ENCODE results near the gene A1BG. TPM values are rescaled to one million over a fixed set of nuclear protein-coding genes. Genes with fewer than 3 reads are reported as not detected.
A peak's percentile ranks its signal among the peaks of the same experiment; 100 is the strongest.

The A1BG gene
- polyA plus RNA-seq, 3 donors = 30.2 to 54.5 (median 35.3) TPM

DNA sequence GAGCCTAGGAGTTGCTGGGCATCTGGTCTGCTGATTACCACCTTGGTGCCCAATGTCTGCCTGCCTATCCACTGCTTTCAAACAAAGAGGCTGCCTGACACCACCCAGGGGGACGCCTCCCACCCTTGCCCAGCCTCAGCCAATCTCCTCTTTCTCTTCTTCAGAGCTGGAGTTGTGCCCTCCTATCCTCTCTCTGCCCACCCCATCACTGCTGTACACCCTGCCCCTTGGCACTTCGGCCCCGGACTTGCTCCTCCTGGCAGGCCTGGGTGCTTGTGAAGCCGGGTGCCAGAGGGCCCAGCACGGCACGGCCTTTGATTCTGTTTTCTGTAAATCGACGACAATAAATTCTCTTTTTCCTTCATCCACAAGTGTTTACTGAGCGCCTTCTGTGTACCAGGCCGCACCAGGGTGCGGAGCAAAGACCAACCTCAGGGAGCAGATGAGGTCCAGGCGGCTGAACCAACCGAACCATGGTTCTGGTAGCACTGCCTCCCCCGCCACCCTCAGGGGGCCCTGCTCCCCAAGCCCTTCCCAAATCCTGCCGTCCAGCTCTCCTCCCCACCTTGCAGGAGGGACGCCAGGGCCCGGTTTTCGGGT lies 47.1 kb upstream of the A1BG start:
- DNase-seq = no peak
- H3K27ac ChIP-seq (ENCODE audit: low read depth in 1 of 2, low read length in 2 of 2) = no peak overlapping the region
- H3K36me3 ChIP-seq (replicated peaks in 1 of 2; ENCODE audit: control insufficient read depth in 1 of 2, insufficient read depth in 2 of 2, low read length in 2 of 2) = no peaks in the 10 kb centered on the region
- intact Hi-C loops (cut with micrococcal nuclease) = loop anchor here in 1 of 2 donors (2.0 kb wide), 1 partner anchor 40 kb away; the partner anchor contains the start of gene ZNF132
- H2AFZ ChIP-seq (ENCODE audit: insufficient read depth, low read depth, low read length, poor library complexity, severe bottlenecking) = peak overlapping the region; percentile 52
- Mint-ChIP-seq H3K27me3 (ENCODE audit: low read depth in 3 of 3) (peaks cover 24 to 32% (median 32%) of the 10 kb centered on the region in 3 donors), H3K4me1 (peaks cover 15% of the 10 kb centered on the region), H3K4me3 (peak overlapping the region; percentile 66 to 76), H3K27ac (peak overlapping the region in 3 of 7 donors; percentile 66 to 78 (median 66)), H3K36me3 (peaks cover 0 to 2% of the 10 kb centered on the region in 2 donors), H3K9me3 (peaks cover 0 to 11% (median 0%) of the 10 kb centered on the region in 7 donors)
- peak overlapping the region in 2 of 3 experiments; percentile 35 to 72 for H3K4me3 ChIP-seq (replicated peaks in 1 of 3; ENCODE audit: low read depth in 2 of 3, low read length in 3 of 3)
- H3K27me3 ChIP-seq (ENCODE audit: control insufficient read depth in 2 of 2, insufficient read depth in 2 of 2, low read length in 2 of 2) = peaks cover 5 to 25% of the 10 kb centered on the region in 2 donors
- no peak overlapping the region for H3K9ac ChIP-seq (ENCODE audit: insufficient read depth, low read length, poor library complexity, severe bottlenecking)
- H3K9me3 ChIP-seq (replicated peaks in 1 of 2; ENCODE audit: control insufficient read depth in 1 of 2, insufficient read depth in 1 of 2, low read length in 2 of 2) = no peaks in the 10 kb centered on the region
- TF ChIP-seq, protein P1, sequence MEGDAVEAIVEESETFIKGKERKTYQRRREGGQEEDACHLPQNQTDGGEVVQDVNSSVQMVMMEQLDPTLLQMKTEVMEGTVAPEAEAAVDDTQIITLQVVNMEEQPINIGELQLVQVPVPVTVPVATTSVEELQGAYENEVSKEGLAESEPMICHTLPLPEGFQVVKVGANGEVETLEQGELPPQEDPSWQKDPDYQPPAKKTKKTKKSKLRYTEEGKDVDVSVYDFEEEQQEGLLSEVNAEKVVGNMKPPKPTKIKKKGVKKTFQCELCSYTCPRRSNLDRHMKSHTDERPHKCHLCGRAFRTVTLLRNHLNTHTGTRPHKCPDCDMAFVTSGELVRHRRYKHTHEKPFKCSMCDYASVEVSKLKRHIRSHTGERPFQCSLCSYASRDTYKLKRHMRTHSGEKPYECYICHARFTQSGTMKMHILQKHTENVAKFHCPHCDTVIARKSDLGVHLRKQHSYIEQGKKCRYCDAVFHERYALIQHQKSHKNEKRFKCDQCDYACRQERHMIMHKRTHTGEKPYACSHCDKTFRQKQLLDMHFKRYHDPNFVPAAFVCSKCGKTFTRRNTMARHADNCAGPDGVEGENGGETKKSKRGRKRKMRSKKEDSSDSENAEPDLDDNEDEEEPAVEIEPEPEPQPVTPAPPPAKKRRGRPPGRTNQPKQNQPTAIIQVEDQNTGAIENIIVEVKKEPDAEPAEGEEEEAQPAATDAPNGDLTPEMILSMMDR (IDR thresholded peaks at IDR 0.05) = no peak
- H3K4me1 ChIP-seq (ENCODE audit: control insufficient read depth in 1 of 2, insufficient read depth in 2 of 2, low read length in 2 of 2) = peaks cover 14 to 18% of the 10 kb centered on the region in 2 donors
- no peaks in the 10 kb centered on the region for H3K79me2 ChIP-seq (ENCODE audit: insufficient read depth, low read length)
- H3K4me2 ChIP-seq (replicated peaks; ENCODE audit: extremely low read depth, low read length, poor library complexity, severe bottlenecking) = peak overlapping the region; percentile 69
- WGBS (ENCODE audit: insufficient coverage) = 68% methylated on average over 16 of the region's 18 CpGs
- no peaks in the 10 kb centered on the region for H4K20me1 ChIP-seq (ENCODE audit: insufficient read depth, low read length)

DNA sequence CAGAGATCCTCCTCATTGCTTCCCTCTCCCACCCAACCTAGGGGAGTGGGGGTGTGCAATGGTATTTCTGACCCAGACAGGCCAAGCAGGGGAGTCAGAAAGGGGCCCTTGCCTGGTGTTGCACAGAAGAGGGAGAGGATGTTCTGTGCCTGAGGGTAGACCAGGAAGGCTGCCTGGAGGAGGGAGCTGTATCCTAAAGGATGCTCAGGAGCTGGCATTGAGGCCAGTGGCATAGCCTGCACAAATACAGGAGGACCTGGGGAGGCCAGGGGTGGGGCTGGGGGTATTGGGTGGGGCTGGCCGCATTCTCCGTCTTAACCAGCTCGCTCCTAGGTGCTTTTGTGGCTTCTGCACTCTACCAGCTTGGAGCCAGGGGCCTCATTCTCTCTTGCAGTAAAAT lies 46.6 kb upstream of the A1BG start:
- H3K36me3 ChIP-seq (replicated peaks in 1 of 2; ENCODE audit: control insufficient read depth in 1 of 2, insufficient read depth in 2 of 2, low read length in 2 of 2) = peaks cover 3 to 4% of the 10 kb centered on the region in 2 donors
- H3K27me3 ChIP-seq (ENCODE audit: control insufficient read depth in 2 of 2, insufficient read depth in 2 of 2, low read length in 2 of 2) = peaks cover 5 to 30% of the 10 kb centered on the region in 2 donors
- H2AFZ ChIP-seq (ENCODE audit: insufficient read depth, low read depth, low read length, poor library complexity, severe bottlenecking) = peak overlapping the region; percentile 52
- no peak overlapping the region for H3K27ac Mint-ChIP-seq
- TF ChIP-seq, protein P1 (IDR thresholded peaks at IDR 0.05) = no peak
- no peak for DNase-seq
- H3K27ac ChIP-seq (ENCODE audit: low read depth in 1 of 2, low read length in 2 of 2) = no peak overlapping the region
- peaks cover 0 to 11% (median 0%) of the 10 kb centered on the region in 7 donors for H3K9me3 Mint-ChIP-seq
- no peaks in the 10 kb centered on the region for H3K9me3 ChIP-seq (replicated peaks in 1 of 2; ENCODE audit: control insufficient read depth in 1 of 2, insufficient read depth in 1 of 2, low read length in 2 of 2)
- peaks cover 4 to 6% of the 10 kb centered on the region in 2 donors for H3K36me3 Mint-ChIP-seq
- H3K9ac ChIP-seq (ENCODE audit: insufficient read depth, low read length, poor library complexity, severe bottlenecking) = no peak overlapping the region
- peaks cover 14 to 18% of the 10 kb centered on the region in 2 donors for H3K4me1 ChIP-seq (ENCODE audit: control insufficient read depth in 1 of 2, insufficient read depth in 2 of 2, low read length in 2 of 2)
- H3K4me3 Mint-ChIP-seq = no peak overlapping the region
- peaks cover 26 to 37% (median 37%) of the 10 kb centered on the region in 3 donors for H3K27me3 Mint-ChIP-seq (ENCODE audit: low read depth in 3 of 3)
- intact Hi-C loops (cut with micrococcal nuclease) = loop anchor here in 1 of 2 donors (2.0 kb wide), 1 partner anchor 41 kb away; the partner anchor contains the start of gene ZNF132
- no peak overlapping the region for H3K4me2 ChIP-seq (replicated peaks; ENCODE audit: extremely low read depth, low read length, poor library complexity, severe bottlenecking)
- H3K4me3 ChIP-seq (replicated peaks in 1 of 3; ENCODE audit: low read depth in 2 of 3, low read length in 3 of 3) = no peak overlapping the region
- no peaks in the 10 kb centered on the region for H4K20me1 ChIP-seq (ENCODE audit: insufficient read depth, low read length)
- no peaks in the 10 kb centered on the region for H3K79me2 ChIP-seq (ENCODE audit: insufficient read depth, low read length)
- H3K4me1 Mint-ChIP-seq = peaks cover 16% of the 10 kb centered on the region
- 100% methylated on average over 3 of the region's 3 CpGs for WGBS (ENCODE audit: insufficient coverage)
